RPMI8226 (cell line): Measurements from ENCODE around the gene APC.
"Not testable (repeated sequence)": the region's sequence is repeated elsewhere in the genome, so short reads cannot be mapped to it uniquely, and the experiment has no call there.

ENCODE experiments used
- DNase-seq: peaks from one replicate; pipeline ENCODE4 v3.0.0-alpha.2; 2015

APC gene

GRCh38 chr5:112861638-112861985 is 123.9 kb downstream of the APC start:
- no peak for DNase-seq

- DNase-seq, result no peak
Measured at GRCh38 chr5:112862085-112862484, 124.4 kb downstream of the APC start.

- DNase-seq, result no peak
Measured at GRCh38 chr5:112863549-112863948, 125.9 kb downstream of the APC start.

- DNase-seq, result no peak
Measured at GRCh38 chr5:112865128-112865527, 127.4 kb downstream of the APC start.

- no peak for DNase-seq
Measured at GRCh38 chr5:112866739-112867138, 129.1 kb downstream of the APC start.

- DNase-seq, result no peak
Measured at GRCh38 chr5:112867411-112867810, 129.7 kb downstream of the APC start.

GRCh38 chr5:112869948-112870347 is 132.3 kb downstream of the APC start:
- DNase-seq, result peak; percentile 80

GRCh38 chr5:112870966-112871365 is 133.3 kb downstream of the APC start:
- DNase-seq, result no peak

GRCh38 chr5:112876362-112876761 is 138.7 kb downstream of the APC start:
- no peak for DNase-seq

- DNase-seq, result no peak
Measured at GRCh38 chr5:112878101-112878500, 140.4 kb downstream of the APC start.

GRCh38 chr5:112878760-112879159 is 141.1 kb downstream of the APC start:
- peak; percentile 92 for DNase-seq

GRCh38 chr5:112880219-112880964 is 142.7 kb downstream of the APC start:
- DNase-seq, result no peak

- DNase-seq, result no peak
Measured at GRCh38 chr5:112883192-112883591, 145.5 kb downstream of the APC start.

GRCh38 chr5:112885001-112885400 is 147.3 kb downstream of the APC start:
- DNase-seq, result no peak

GRCh38 chr5:112886975-112887374 is 149.3 kb downstream of the APC start:
- DNase-seq, result no peak

- not testable (repeated sequence) for DNase-seq
Measured at GRCh38 chr5:112892066-112892465, 154.4 kb downstream of the APC start.

GRCh38 chr5:112892776-112893175 is 155.1 kb downstream of the APC start:
- no peak for DNase-seq

- no peak for DNase-seq
Measured at GRCh38 chr5:112895682-112896081, 158.0 kb downstream of the APC start.
